DMS 273 treated with DMSO at 0.1 percent for 48 hours (cell line): ENCODE data around the gene BSDC1.

Experiments
- DNase-seq: peaks from one replicate; lab custom pipeline; 2025; lab: John Stamatoyannopoulos, UW

The BSDC1 gene

DNA sequence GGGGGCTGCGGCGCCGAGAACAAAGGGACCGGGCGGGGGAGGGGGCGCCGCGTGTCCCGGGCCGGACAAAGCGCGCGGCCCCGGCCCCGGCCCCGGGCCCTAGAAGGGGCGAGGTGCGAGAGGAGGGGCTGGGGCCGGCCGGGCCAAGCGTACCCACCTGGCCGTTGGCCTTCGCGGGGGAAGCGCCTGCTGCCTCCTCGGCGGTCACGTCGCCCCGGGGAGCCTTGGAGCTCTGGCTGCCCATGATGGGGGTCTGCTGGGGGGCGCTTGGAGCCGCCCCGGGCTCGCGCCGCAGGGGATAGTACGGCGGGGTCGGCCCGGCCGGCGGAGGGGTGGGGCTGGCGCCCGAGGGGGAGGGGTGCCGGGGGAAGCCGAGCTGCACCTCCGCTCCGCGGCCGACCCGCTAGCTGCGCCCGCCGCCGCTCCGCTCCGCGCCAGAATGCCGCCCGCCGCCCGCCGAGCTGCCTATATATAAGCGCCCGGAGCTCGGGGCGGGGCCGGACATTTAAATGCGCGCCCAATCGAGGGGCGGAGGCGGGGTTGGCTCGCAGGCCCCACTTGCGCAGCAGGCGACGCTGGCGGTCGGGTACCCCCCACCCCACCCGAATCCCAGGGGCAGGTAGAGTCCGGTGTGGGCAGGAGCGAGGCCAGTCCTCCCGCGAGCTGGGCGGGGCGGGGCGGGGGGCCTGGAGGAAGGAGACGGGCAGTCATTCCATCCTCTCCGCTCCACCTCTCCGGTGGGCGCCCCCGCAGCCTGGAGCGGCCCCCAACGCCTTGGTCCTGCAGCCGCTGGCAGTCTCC lies 58.3 kb downstream of the BSDC1 start, which contains the start of gene MARCKSL1:
MARCKSL1 (minus strand) TSS at position 444 of the 801 bp plus-strand sequence; CDS start at position 244, 200 bp downstream.
- DNase-seq = no peak

GRCh38 chr1:32335535-32335789 lies 58.8 kb downstream of the BSDC1 start:
- DNase-seq = no peak

GRCh38 chr1:32334864-32335534 lies 59.2 kb downstream of the BSDC1 start:
- no peak for DNase-seq

GRCh38 chr1:32334274-32334861 lies 59.9 kb downstream of the BSDC1 start:
- no peak for DNase-seq

DNA sequence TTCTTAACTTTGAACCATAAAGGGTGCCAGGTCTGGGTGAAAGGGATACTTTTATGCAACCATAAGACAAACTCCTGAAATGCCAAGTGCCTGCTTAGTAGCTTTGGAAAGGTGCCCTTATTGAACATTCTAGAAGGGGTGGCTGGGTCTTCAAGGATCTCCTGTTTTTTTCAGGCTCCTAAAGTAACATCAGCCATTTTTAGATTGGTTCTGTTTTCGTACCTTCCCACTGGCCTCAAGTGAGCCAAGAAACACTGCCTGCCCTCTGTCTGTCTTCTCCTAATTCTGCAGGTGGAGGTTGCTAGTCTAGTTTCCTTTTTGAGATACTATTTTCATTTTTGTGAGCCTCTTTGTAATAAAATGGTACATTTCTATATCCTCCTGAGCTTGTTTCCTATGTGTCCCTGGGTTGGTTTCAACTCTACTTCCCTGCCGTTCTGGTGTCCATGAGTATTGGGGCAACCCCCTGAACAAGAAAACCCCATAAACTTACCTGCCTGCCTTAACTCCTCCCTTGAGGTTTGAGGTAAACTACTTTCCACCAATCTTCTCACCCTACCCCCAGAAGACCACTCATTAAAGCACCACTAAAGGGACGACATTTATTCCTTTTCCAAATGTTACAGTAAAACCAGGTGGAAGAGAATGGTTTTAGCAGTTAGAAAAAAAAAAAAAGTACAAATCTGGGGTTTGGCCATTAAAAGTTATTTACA lies 60.8 kb downstream of the BSDC1 start:
- DNase-seq = no peak

DNA sequence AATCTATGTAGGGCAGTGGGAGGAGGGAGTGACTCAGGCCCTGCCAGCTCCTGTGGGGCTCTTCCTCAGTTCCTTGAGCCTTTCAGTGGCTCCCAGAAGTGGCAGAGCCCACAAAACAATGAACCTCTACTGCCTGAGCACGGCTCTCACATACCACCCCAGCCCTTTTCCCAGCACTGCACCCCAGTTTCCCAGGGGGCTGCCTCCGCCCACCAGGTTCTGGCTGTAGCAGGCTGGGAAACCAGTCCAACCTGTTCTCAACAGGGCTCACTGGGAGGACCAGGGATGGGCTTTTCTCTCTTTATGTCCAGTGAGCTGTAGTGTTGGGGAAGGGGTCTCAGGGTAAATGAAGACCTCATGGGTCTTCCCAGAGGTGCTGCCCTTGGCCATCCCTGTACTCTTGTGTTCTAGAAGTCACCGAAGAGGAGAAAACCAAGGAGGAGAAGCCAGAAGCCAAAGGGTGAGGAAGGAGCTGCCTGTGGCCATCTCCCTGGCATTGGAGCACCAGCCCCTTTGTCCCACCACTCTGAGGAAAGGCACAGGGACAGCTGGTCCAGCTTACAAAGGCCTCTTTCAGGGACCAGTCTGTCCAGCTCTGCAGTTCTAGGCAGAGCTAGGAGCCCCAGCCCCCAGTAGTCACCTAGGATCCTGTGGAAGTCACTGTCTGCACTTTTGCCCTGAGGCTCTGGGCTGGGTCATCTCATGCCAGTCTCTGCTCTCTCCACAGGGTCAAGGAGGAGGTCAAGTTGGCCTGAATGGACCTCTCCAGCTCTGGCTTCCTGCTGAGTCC lies 61.8 kb downstream of the BSDC1 start:
- no peak for DNase-seq

DNA sequence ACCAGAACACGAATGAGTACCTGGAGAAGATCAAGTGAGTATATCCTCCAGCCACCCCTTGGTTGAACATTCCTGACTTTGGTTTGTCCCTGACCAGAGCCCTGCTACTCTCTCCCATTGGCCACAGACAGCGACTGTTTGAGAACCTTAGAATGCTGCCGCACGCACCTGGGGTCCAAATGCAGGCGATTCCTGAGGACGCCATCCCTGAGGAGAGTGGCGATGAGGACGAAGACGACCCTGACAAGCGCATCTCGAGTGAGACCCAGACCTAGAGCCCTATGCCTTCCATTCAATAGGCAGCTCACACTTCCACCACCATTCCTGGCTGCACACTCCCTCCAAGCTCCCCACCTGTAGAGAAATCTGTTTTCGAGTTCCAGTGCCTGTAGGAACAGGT lies 62.7 kb downstream of the BSDC1 start:
- DNase-seq = no peak

- DNase-seq = no peak
Observed at GRCh38 chr1:32330558-32331151, 63.6 kb downstream of the BSDC1 start.

GRCh38 chr1:32329931-32330466 lies 64.2 kb downstream of the BSDC1 start:
- DNase-seq = no peak

DNA sequence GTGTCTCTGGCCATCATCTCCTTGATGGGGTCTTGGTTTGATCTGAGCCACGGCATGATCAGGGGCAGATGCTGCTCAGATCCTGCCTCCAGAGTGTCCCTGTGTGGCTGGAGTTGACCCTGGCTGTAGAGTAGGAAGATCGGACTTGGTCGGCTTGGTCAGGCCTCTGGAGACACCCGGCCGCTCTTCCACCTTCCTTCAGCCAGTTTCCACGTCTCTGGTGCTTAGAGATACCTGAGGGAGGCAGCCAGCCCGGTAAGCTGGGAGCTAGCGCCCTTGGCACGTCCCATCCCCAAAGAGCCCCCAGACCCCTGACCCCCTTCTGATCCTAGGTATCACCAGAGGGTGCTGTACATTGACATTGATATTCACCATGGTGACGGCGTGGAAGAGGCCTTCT lies 67.0 kb downstream of the BSDC1 start:
- no peak for DNase-seq

DNA sequence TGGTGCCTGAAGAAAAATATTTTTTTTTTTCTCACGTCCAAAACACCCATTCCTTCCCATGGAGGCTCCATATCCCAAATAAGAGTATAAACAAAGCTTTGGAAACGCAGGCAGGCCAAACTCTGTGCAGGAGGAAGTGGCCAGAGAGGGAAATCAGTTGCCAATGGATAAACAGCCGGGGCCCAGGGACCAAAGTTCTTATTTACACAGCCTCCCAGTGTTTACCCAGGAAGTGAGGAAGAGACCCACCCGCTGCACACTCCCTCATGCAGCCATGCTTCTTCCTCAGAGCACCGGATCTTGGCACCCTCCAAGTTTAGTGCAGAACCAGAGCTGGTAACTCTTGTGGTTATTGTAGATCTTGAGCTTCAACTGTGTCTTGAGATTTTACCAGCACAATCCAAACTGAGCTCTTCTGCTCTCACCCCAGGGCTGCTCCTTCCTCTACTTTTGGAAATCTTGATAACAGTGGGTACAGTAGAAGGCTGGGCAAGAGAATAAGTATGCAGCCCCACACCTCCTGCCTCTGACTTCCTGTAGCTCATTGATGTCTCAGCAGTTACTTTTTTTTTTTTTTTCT lies 72.4 kb downstream of the BSDC1 start:
- DNase-seq = no peak

- DNase-seq = no peak
Observed at GRCh38 chr1:32318127-32318869, 75.9 kb downstream of the BSDC1 start.

DNA sequence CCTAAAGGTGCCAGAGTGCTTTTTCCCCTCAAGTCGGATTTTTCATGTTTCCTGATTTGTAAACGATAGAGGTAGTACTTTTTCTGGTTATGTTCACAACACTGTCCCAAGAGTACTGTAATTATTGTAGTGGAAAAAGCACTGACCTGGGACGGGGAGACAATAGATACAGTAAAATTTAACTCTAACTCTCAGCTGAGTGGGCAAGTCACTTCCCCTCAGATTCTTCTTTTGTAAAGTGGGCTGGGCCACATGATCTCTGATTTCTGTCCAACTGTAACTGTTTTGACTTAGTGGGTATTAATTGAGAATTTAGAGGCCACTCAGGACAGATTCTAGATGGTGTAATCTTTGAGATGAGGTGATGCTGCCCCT lies 77.4 kb downstream of the BSDC1 start:
- no peak for DNase-seq
